ENCODE results near the gene ESPNL.

The ESPNL gene

GRCh38 chr2:238130696-238131628 lies 30.8 kb downstream of the ESPNL start:
- Histone ChIP-seq H3K36me3 (ENCODE audit: control insufficient read depth, insufficient read depth, low read length) (no peaks in the 10 kb centered on the region), H3K4me1 (ENCODE audit: control insufficient read depth, insufficient read depth, low read length) (no peaks in the 10 kb centered on the region), H3K27me3 (ENCODE audit: control insufficient read depth, insufficient read depth, low read length) (no peaks in the 10 kb centered on the region), H3K9me3 (ENCODE audit: control insufficient read depth, insufficient read depth, low read length) (no peaks in the 10 kb centered on the region), H3K4me3 (ENCODE audit: low read depth, low read length) (no peak overlapping the region), H3K9ac (ENCODE audit: low read depth, low read length) (no peak overlapping the region)

- H3K4me1 ChIP-seq (ENCODE audit: control insufficient read depth, insufficient read depth, low read length), result no peaks in the 10 kb centered on the region
These were observed 31.8 kb downstream of the ESPNL start for GRCh38 chr2:238131761-238132462.

GRCh38 chr2:238132463-238133450 lies 32.6 kb downstream of the ESPNL start:
- Histone ChIP-seq H3K9ac (ENCODE audit: low read depth, low read length) (no peak overlapping the region), H3K4me1 (ENCODE audit: control insufficient read depth, insufficient read depth, low read length) (no peaks in the 10 kb centered on the region), H3K9me3 (ENCODE audit: control insufficient read depth, insufficient read depth, low read length) (no peaks in the 10 kb centered on the region), H3K4me3 (ENCODE audit: low read depth, low read length) (no peak overlapping the region), H3K36me3 (ENCODE audit: control insufficient read depth, insufficient read depth, low read length) (no peaks in the 10 kb centered on the region), H3K27me3 (ENCODE audit: control insufficient read depth, insufficient read depth, low read length) (no peaks in the 10 kb centered on the region)

More at GRCh38 chr2:238131761-238132462, 31.8 kb downstream of the ESPNL start:
- no peaks in the 10 kb centered on the region for H3K9me3 ChIP-seq (ENCODE audit: control insufficient read depth, insufficient read depth, low read length)
- H3K4me3 ChIP-seq (ENCODE audit: low read depth, low read length), result no peak overlapping the region
- no peaks in the 10 kb centered on the region for H3K36me3 ChIP-seq (ENCODE audit: control insufficient read depth, insufficient read depth, low read length)
- no peaks in the 10 kb centered on the region for H3K27me3 ChIP-seq (ENCODE audit: control insufficient read depth, insufficient read depth, low read length)
- H3K9ac ChIP-seq (ENCODE audit: low read depth, low read length), result no peak overlapping the region

- Histone ChIP-seq H3K27me3 (ENCODE audit: control insufficient read depth, insufficient read depth, low read length) (no peaks in the 10 kb centered on the region), H3K4me3 (ENCODE audit: low read depth, low read length) (no peak overlapping the region), H3K9me3 (ENCODE audit: control insufficient read depth, insufficient read depth, low read length) (no peaks in the 10 kb centered on the region), H3K36me3 (ENCODE audit: control insufficient read depth, insufficient read depth, low read length) (no peaks in the 10 kb centered on the region), H3K4me1 (ENCODE audit: control insufficient read depth, insufficient read depth, low read length) (no peaks in the 10 kb centered on the region), H3K9ac (ENCODE audit: low read depth, low read length) (no peak overlapping the region)
These were observed 33.6 kb downstream of the ESPNL start for GRCh38 chr2:238133499-238134392.

GRCh38 chr2:238134393-238134785 lies 34.2 kb downstream of the ESPNL start:
- Histone ChIP-seq H3K4me3 (ENCODE audit: low read depth, low read length) (no peak overlapping the region), H3K9ac (ENCODE audit: low read depth, low read length) (no peak overlapping the region), H3K9me3 (ENCODE audit: control insufficient read depth, insufficient read depth, low read length) (no peaks in the 10 kb centered on the region), H3K4me1 (ENCODE audit: control insufficient read depth, insufficient read depth, low read length) (no peaks in the 10 kb centered on the region), H3K27me3 (ENCODE audit: control insufficient read depth, insufficient read depth, low read length) (no peaks in the 10 kb centered on the region), H3K36me3 (ENCODE audit: control insufficient read depth, insufficient read depth, low read length) (no peaks in the 10 kb centered on the region)

GRCh38 chr2:238135601-238136150 lies 35.5 kb downstream of the ESPNL start:
- Histone ChIP-seq H3K36me3 (ENCODE audit: control insufficient read depth, insufficient read depth, low read length) (no peaks in the 10 kb centered on the region), H3K27me3 (ENCODE audit: control insufficient read depth, insufficient read depth, low read length) (no peaks in the 10 kb centered on the region), H3K9me3 (ENCODE audit: control insufficient read depth, insufficient read depth, low read length) (no peaks in the 10 kb centered on the region), H3K4me1 (ENCODE audit: control insufficient read depth, insufficient read depth, low read length) (no peaks in the 10 kb centered on the region), H3K4me3 (ENCODE audit: low read depth, low read length) (no peak overlapping the region), H3K9ac (ENCODE audit: low read depth, low read length) (no peak overlapping the region)

- no peaks in the 10 kb centered on the region for H3K9me3 ChIP-seq (ENCODE audit: control insufficient read depth, insufficient read depth, low read length)
- H3K4me1 ChIP-seq (ENCODE audit: control insufficient read depth, insufficient read depth, low read length), result no peaks in the 10 kb centered on the region
- no peaks in the 10 kb centered on the region for H3K27me3 ChIP-seq (ENCODE audit: control insufficient read depth, insufficient read depth, low read length)
- no peak overlapping the region for H3K4me3 ChIP-seq (ENCODE audit: low read depth, low read length)
- H3K9ac ChIP-seq (ENCODE audit: low read depth, low read length), result no peak overlapping the region
- no peaks in the 10 kb centered on the region for H3K36me3 ChIP-seq (ENCODE audit: control insufficient read depth, insufficient read depth, low read length)
These were observed 36.8 kb downstream of the ESPNL start for GRCh38 chr2:238136820-238137537.

- Histone ChIP-seq H3K9ac (ENCODE audit: low read depth, low read length) (no peak overlapping the region), H3K36me3 (ENCODE audit: control insufficient read depth, insufficient read depth, low read length) (no peaks in the 10 kb centered on the region), H3K4me1 (ENCODE audit: control insufficient read depth, insufficient read depth, low read length) (no peaks in the 10 kb centered on the region), H3K27me3 (ENCODE audit: control insufficient read depth, insufficient read depth, low read length) (no peaks in the 10 kb centered on the region), H3K9me3 (ENCODE audit: control insufficient read depth, insufficient read depth, low read length) (no peaks in the 10 kb centered on the region), H3K4me3 (ENCODE audit: low read depth, low read length) (no peak overlapping the region)
These were observed 37.7 kb downstream of the ESPNL start for GRCh38 chr2:238137885-238138284.

GRCh38 chr2:238138331-238139195 lies 38.4 kb downstream of the ESPNL start, which contains the start of gene KLHL30:
KLHL30 (plus strand) TSS chr2:238138668; CDS start chr2:238140755, 2,087 bp downstream.
- Histone ChIP-seq H3K9me3 (ENCODE audit: control insufficient read depth, insufficient read depth, low read length) (no peaks in the 10 kb centered on the region), H3K36me3 (ENCODE audit: control insufficient read depth, insufficient read depth, low read length) (no peaks in the 10 kb centered on the region), H3K4me3 (ENCODE audit: low read depth, low read length) (no peak within 1 kb of the TSS), H3K4me1 (ENCODE audit: control insufficient read depth, insufficient read depth, low read length) (no peaks in the 10 kb centered on the region), H3K27me3 (ENCODE audit: control insufficient read depth, insufficient read depth, low read length) (no peaks in the 10 kb centered on the region), H3K9ac (ENCODE audit: low read depth, low read length) (no peak within 1 kb of the TSS)
